ENCODE data around the gene EPSTI1. TPM values are rescaled to one million over a fixed set of nuclear protein-coding genes. Genes with fewer than 3 reads are reported as not detected.
"Not testable (repeated sequence)": the region's sequence is repeated elsewhere in the genome, so short reads cannot be mapped to it uniquely, and the experiment has no call there.

The EPSTI1 gene
- polyA plus RNA-seq: 30.1 TPM

DNA sequence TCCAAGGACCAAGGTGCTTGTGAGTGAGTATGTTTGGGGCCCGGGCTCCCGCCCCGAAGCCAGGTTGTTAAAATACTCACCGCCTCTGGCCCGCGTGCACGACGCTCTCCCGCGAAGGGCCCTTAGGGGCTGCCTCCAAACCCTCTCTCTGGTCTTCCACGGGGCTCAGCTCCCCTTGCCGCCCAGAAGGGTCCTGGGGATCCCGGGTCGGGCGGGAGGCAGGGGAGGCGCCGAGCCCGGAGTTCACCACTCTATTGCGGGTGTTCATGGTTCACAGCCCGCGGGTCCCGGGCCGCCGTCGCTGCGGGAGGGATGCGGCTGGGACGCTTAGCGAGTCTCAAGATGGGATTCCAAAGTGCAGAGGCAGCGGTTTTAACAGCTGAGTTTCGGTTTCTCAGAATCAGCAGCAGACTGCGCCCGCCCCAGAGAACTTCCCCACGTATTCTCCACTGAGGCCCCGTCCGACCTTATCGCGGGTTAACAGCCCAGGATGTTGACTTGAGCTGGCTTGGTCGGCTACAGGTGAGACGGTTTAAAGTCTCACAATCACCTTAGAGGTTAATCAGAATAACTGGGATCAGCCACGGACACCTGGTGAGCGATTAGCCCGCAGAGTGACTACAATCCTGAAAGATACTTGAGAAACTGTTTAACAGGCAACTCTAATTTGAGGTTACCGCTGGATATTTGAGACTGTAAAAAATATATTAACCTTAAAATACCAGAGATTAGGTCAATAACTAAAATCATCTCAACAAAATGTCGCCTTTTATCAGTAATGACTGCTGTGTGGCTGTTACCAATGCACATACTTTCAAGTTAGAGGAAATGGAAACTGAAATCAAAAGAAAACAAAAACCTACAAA is at the start of gene EPSTI1:
EPSTI1 (minus strand) TSS at position 344 of the 866 bp plus-strand sequence; CDS start at position 268, 76 bp downstream.
- peaks cover 30 to 41% (median 33%) of the 10 kb centered on the region in 3 donors for H3K4me1 Mint-ChIP-seq
- peak within 1 kb of the TSS; percentile 94 to 99 (median 99) for H3K27ac Mint-ChIP-seq
- no peaks in the 10 kb centered on the region for H3K27me3 Mint-ChIP-seq
- peak within 1 kb of the TSS; percentile 94 to 98 (median 96) for H3K4me3 Mint-ChIP-seq
- H3K36me3 Mint-ChIP-seq: peaks cover 2% of the 10 kb centered on the region
- H3K9me3 Mint-ChIP-seq: no peaks in the 10 kb centered on the region

GRCh38 chr13:43041369-43041921 is 49.4 kb upstream of the EPSTI1 start:
- peaks cover 49 to 74% (median 72%) of the 10 kb centered on the region in 3 donors for H3K4me1 Mint-ChIP-seq
- peak overlapping the region in 3 of 4 donors; percentile 50 to 69 (median 63) for H3K4me3 Mint-ChIP-seq

GRCh38 chr13:43040581-43041368 is 48.7 kb upstream of the EPSTI1 start:
- H3K9me3 Mint-ChIP-seq, H3K27me3 Mint-ChIP-seq, H3K36me3 Mint-ChIP-seq: not testable (repeated sequence)
- H3K4me1 Mint-ChIP-seq: peaks cover 47 to 68% (median 66%) of the 10 kb centered on the region in 3 donors
- H3K4me3 Mint-ChIP-seq: peak overlapping the region in 3 of 4 donors; percentile 50 to 72 (median 69)
- peak overlapping the region; percentile 22 to 62 (median 60) for H3K27ac Mint-ChIP-seq

More at GRCh38 chr13:43041369-43041921, 49.4 kb upstream of the EPSTI1 start:
- Mint-ChIP-seq H3K36me3 (no peaks in the 10 kb centered on the region), H3K27me3 (no peaks in the 10 kb centered on the region), H3K27ac (peak overlapping the region; percentile 11 to 61 (median 11)), H3K9me3 (no peaks in the 10 kb centered on the region)

GRCh38 chr13:43039966-43040365 is 47.9 kb upstream of the EPSTI1 start:
- no peaks in the 10 kb centered on the region for H3K36me3 Mint-ChIP-seq
- H3K27ac Mint-ChIP-seq: peak overlapping the region; percentile 22 to 62 (median 60)
- peak overlapping the region in 2 of 4 donors; percentile 69 to 72 for H3K4me3 Mint-ChIP-seq
- no peaks in the 10 kb centered on the region for H3K27me3 Mint-ChIP-seq
- peaks cover 39 to 64% (median 61%) of the 10 kb centered on the region in 3 donors for H3K4me1 Mint-ChIP-seq
- no peaks in the 10 kb centered on the region for H3K9me3 Mint-ChIP-seq

DNA sequence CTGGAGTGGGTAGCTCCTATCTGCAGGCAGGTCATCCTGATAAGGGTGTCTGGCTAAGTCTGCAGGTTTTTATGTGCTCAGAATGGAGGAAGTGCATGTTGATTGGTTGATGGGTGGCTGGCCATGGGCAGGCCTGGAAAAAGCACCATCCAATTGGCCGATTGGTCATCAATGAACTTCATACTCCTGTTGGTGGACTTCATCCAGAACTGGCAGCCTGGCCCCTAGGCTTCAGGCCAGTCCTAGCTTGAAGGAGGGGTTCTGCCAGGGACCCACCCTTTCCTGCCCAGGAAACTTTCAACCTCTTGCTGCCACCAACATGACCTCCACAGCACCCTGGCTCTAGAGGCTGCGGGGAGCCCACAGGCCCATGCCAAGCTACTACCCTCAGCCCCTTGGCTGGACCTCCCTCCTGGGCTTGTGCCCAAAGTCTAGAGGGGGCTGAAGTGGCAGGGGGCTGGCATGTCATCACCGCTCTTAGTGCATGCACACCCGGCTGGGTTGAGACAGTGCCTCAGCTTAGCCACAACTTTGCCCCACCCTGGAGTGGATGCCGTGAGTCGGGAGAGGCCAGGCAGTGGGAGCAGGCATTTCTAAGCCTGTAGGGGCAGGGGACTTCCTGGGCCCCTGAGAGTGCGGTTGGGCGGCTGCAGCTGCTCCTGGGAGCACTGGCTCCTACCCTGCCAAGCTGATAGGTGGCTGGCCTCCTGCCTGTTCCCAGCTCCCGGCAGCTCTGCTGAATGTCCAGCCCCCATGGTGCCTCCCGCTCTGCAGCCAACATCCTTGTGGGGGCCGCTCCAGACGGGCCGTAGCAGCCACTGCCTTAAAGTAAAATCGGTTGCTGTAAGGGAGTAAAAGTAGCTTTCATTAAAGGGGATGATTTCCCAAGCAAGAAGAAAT is 44.6 kb upstream of the EPSTI1 start:
- no peak overlapping the region for H3K4me3 Mint-ChIP-seq
- no peaks in the 10 kb centered on the region for H3K9me3 Mint-ChIP-seq
- peaks cover 14 to 41% (median 39%) of the 10 kb centered on the region in 3 donors for H3K4me1 Mint-ChIP-seq
- no peaks in the 10 kb centered on the region for H3K27me3 Mint-ChIP-seq
- peaks cover 5% of the 10 kb centered on the region for H3K36me3 Mint-ChIP-seq
- H3K27ac Mint-ChIP-seq: no peak overlapping the region

DNA sequence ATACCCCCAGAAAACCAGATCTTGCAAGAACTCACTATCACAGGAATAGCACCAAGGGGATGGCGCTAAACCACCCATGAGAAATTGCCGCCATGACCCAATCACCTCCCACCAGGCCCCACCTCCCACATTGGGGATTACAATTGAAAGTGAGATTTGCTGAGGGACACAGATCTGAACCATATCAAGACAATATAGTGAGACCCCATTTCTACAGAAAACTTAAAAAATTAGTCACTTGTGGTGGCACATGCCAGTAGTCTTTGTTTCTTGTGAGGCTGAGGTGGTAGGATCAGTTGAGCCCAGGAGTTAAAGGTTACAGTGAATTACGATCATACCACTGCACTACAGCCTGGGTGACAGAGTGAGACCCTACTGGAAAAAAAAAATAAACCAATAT is 41.0 kb upstream of the EPSTI1 start:
- peaks cover 11 to 37% (median 36%) of the 10 kb centered on the region in 3 donors for H3K4me1 Mint-ChIP-seq
- no peak overlapping the region for H3K27ac Mint-ChIP-seq
- no peaks in the 10 kb centered on the region for H3K27me3 Mint-ChIP-seq
- H3K4me3 Mint-ChIP-seq: no peak overlapping the region
- no peaks in the 10 kb centered on the region for H3K9me3 Mint-ChIP-seq
- peaks cover 9% of the 10 kb centered on the region for H3K36me3 Mint-ChIP-seq

DNA sequence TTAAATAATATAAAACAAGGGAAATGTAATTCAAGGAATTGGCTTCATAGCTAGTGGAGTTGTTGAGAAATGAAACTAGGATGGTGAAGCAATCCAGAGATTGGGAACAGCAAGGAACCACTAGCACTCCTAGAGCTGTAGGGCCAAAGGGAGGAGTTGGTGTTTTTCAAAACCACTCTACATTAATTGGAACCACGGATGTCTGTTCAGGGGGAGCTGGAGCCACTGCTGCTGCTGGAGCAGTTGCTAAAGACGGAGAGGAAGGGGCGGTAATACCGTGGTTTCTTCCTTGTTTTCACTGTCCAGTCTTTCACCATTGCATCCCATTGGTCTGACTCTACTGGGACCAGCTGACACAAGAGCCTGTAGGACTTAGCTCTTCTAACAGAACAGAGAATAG is 39.8 kb upstream of the EPSTI1 start:
- Mint-ChIP-seq H3K27me3 (no peaks in the 10 kb centered on the region), H3K4me1 (peaks cover 11 to 38% (median 34%) of the 10 kb centered on the region in 3 donors), H3K27ac (no peak overlapping the region), H3K36me3 (peaks cover 9% of the 10 kb centered on the region), H3K9me3 (no peaks in the 10 kb centered on the region), H3K4me3 (no peak overlapping the region)

DNA sequence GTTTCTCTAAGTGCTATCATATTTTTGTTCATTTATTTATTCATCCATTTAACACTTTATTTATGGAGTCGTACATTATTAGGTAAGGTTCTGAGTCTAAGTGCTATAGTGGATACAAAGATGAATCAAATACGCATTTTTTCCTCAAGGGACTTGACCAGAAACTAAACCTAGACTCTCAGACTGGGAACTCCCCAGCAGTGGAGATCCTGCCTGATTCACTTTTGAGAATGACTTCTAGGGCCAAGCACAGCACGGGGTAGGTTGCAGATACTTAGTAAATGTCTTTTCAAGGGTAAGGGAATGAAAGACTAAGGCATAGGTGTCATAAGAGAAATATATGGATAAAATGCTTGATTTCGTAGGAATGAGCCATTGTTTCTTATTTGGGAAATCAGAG is 38.5 kb upstream of the EPSTI1 start:
- Mint-ChIP-seq H3K4me1 (peaks cover 14 to 40% (median 39%) of the 10 kb centered on the region in 3 donors), H3K27ac (peak overlapping the region in 1 of 3 donors; percentile 28), H3K4me3 (peak overlapping the region in 1 of 4 donors; percentile 10), H3K36me3 (peaks cover 9% of the 10 kb centered on the region), H3K27me3 (no peaks in the 10 kb centered on the region), H3K9me3 (no peaks in the 10 kb centered on the region)

GRCh38 chr13:43026262-43026661 is 34.2 kb upstream of the EPSTI1 start:
- Mint-ChIP-seq H3K4me3 (peak overlapping the region in 2 of 4 donors; percentile 4 to 75), H3K4me1 (peaks cover 28 to 51% (median 38%) of the 10 kb centered on the region in 3 donors)

DNA sequence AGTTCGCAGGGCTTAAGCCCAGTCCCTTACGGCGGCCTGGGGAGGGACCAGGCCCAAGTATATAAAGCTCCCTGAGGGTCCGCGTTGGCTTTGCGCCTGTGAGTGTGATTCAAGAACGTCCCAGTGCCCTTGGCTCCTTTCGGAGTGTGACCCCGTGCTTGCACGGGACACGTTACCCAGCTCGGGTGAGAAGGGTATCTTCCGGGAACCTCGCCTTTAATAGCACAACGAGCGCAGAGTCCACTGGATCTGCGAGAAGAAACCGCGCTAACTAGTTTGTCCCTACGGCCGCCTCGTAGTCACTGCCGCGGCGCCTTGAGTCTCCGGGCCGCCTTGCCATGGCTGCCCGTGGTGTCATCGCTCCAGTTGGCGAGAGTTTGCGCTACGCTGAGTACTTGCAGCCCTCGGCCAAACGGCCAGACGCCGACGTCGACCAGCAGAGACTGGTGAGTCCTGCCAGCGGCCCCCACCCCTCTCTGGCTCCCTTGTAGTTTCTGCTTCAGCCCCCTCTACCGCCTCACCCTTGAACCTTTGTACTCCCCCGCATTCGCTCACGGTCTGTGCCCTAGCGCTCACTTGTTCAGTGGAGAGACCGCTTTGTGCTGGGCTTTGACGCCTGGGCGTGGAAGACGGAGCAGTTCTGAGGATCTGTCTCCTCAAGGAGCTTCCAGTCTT is 31.4 kb upstream of the EPSTI1 start, which contains the start of gene DNAJC15:
DNAJC15 (plus strand) TSS at position 298 of the 675 bp plus-strand sequence; CDS start at position 339, 41 bp downstream.
- Mint-ChIP-seq H3K36me3 (peaks cover 4% of the 10 kb centered on the region), H3K27me3 (no peaks in the 10 kb centered on the region), H3K9me3 (no peaks in the 10 kb centered on the region), H3K4me3 (peak within 1 kb of the TSS; percentile 95 to 100 (median 98)), H3K27ac (peak within 1 kb of the TSS; percentile 94 to 100 (median 98)), H3K4me1 (peaks cover 17 to 33% (median 21%) of the 10 kb centered on the region in 3 donors)

More at GRCh38 chr13:43026262-43026661, 34.2 kb upstream of the EPSTI1 start:
- Mint-ChIP-seq H3K36me3 (peaks cover 5% of the 10 kb centered on the region), H3K27me3 (no peaks in the 10 kb centered on the region), H3K27ac (no peak overlapping the region), H3K9me3 (no peaks in the 10 kb centered on the region)

- Mint-ChIP-seq H3K4me1 (peaks cover 16 to 28% (median 17%) of the 10 kb centered on the region in 3 donors), H3K9me3 (no peaks in the 10 kb centered on the region), H3K27me3 (no peaks in the 10 kb centered on the region), H3K36me3 (no peaks in the 10 kb centered on the region), H3K27ac (peak overlapping the region; percentile 94 to 100 (median 98)), H3K4me3 (peak overlapping the region; percentile 95 to 100 (median 98))
Observed at GRCh38 chr13:43022934-43023288, 30.9 kb upstream of the EPSTI1 start.

- H3K27ac Mint-ChIP-seq: peak overlapping the region in 2 of 3 donors; percentile 59 to 94
- no peaks in the 10 kb centered on the region for H3K9me3 Mint-ChIP-seq
- no peaks in the 10 kb centered on the region for H3K27me3 Mint-ChIP-seq
- H3K4me1 Mint-ChIP-seq: peaks cover 13 to 26% (median 17%) of the 10 kb centered on the region in 3 donors
- H3K36me3 Mint-ChIP-seq: no peaks in the 10 kb centered on the region
- H3K4me3 Mint-ChIP-seq: peak overlapping the region in 1 of 4 donors; percentile 97
Observed at GRCh38 chr13:43021926-43022670, 30.1 kb upstream of the EPSTI1 start.

GRCh38 chr13:43020794-43021193 is 28.8 kb upstream of the EPSTI1 start:
- no peaks in the 10 kb centered on the region for H3K27me3 Mint-ChIP-seq
- H3K4me3 Mint-ChIP-seq: no peak overlapping the region
- H3K36me3 Mint-ChIP-seq: no peaks in the 10 kb centered on the region
- no peaks in the 10 kb centered on the region for H3K9me3 Mint-ChIP-seq
- H3K27ac Mint-ChIP-seq: no peak overlapping the region
- peaks cover 10 to 20% (median 14%) of the 10 kb centered on the region in 3 donors for H3K4me1 Mint-ChIP-seq
